ENCODE measurements around the gene ZNF48.

Gene ZNF48

DNA sequence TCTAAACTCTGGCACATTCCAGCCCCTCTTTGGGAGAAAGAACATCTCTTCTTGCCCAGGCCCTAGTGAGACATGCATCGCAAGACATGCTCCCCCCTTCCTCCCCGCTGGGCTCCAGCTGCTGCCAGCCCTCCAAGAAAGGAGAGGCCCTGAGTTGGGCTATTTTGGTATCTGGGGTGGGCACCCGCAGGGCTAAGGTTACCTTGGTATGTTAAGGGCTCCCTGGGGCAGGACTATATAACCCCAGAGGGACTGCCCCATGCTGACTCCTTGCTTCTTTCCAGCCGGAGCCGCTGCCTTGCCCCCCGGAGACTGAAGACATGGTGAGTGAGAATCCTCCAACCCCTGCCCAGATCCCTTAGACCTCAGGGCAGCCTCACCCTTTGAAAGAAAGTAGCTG lies 20.7 kb upstream of the ZNF48 start, which contains the start of gene MYL11:
Gene MYL11, plus strand, starts transcription at position 265 of the 400 bp plus-strand sequence. Its CDS starts 56 bp downstream, at position 321.
- TF ChIP-seq SIN3A (IDR thresholded peaks at IDR 0.05; ENCODE audit: borderline replicate concordance, insufficient read depth, low read length) (no peak), POLR2AphosphoS5 (IDR thresholded peaks at IDR 0.05; ENCODE audit: low read depth, low read length) (no peak), FOXP2 (optimal IDR thresholded peaks at IDR 0.05; ENCODE audit: borderline replicate concordance, extremely low read depth, extremely low read length, insufficient read depth) (no peak)

DNA sequence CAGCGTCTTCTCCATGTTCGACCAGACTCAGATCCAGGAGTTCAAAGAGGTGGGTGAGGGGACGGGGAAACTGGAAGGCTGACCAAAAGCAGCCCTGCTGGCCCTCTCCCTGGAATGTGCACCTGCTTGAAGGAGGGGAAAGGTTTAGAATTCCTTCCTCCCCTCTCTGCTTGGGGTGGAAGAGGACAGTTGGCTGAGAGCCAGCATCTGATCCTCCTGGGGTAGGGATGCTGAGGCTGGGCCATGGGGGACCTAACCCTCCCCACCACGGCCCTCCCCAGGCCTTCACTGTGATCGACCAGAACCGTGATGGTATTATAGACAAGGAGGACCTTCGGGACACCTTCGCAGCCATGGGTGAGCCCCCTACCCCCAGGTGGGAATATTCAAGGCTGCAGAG lies 19.4 kb upstream of the ZNF48 start:
- TF ChIP-seq, protein P1, sequence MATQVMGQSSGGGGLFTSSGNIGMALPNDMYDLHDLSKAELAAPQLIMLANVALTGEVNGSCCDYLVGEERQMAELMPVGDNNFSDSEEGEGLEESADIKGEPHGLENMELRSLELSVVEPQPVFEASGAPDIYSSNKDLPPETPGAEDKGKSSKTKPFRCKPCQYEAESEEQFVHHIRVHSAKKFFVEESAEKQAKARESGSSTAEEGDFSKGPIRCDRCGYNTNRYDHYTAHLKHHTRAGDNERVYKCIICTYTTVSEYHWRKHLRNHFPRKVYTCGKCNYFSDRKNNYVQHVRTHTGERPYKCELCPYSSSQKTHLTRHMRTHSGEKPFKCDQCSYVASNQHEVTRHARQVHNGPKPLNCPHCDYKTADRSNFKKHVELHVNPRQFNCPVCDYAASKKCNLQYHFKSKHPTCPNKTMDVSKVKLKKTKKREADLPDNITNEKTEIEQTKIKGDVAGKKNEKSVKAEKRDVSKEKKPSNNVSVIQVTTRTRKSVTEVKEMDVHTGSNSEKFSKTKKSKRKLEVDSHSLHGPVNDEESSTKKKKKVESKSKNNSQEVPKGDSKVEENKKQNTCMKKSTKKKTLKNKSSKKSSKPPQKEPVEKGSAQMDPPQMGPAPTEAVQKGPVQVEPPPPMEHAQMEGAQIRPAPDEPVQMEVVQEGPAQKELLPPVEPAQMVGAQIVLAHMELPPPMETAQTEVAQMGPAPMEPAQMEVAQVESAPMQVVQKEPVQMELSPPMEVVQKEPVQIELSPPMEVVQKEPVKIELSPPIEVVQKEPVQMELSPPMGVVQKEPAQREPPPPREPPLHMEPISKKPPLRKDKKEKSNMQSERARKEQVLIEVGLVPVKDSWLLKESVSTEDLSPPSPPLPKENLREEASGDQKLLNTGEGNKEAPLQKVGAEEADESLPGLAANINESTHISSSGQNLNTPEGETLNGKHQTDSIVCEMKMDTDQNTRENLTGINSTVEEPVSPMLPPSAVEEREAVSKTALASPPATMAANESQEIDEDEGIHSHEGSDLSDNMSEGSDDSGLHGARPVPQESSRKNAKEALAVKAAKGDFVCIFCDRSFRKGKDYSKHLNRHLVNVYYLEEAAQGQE (IDR thresholded peaks at IDR 0.05; ENCODE audit: insufficient read depth in 1 of 2, low read depth in 2 of 2, low read length in 2 of 2): no peak
- TF ChIP-seq SIN3A (IDR thresholded peaks at IDR 0.05; ENCODE audit: borderline replicate concordance, insufficient read depth, low read length) (no peak), POLR2AphosphoS5 (IDR thresholded peaks at IDR 0.05; ENCODE audit: low read depth, low read length) (no peak), TAF1 (IDR thresholded peaks at IDR 0.05; ENCODE audit: borderline replicate concordance, insufficient read depth, low read length) (no peak), FOXP2 (optimal IDR thresholded peaks at IDR 0.05; ENCODE audit: borderline replicate concordance, extremely low read depth, extremely low read length, insufficient read depth) (no peak)

DNA sequence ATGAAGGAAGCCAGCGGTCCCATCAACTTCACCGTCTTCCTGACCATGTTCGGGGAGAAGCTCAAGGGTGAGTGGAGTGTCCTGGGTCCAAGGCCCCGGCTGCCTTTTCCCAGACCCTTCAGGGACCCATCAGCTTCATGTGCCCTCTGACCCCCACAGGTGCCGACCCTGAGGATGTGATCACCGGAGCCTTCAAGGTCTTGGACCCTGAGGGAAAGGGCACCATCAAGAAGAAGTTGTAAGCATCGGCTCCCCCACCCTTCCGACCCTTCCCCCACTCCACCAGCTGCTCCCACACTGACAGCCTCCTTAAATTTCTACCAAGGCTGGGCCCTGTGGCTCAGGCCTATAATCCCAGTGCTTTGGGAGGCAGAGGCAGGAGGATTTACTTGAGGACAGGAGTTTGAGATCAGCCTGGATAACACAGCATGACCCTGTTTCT lies 18.7 kb upstream of the ZNF48 start:
- TF ChIP-seq FOXP2 (optimal IDR thresholded peaks at IDR 0.05; ENCODE audit: borderline replicate concordance, extremely low read depth, extremely low read length, insufficient read depth): no peak

DNA sequence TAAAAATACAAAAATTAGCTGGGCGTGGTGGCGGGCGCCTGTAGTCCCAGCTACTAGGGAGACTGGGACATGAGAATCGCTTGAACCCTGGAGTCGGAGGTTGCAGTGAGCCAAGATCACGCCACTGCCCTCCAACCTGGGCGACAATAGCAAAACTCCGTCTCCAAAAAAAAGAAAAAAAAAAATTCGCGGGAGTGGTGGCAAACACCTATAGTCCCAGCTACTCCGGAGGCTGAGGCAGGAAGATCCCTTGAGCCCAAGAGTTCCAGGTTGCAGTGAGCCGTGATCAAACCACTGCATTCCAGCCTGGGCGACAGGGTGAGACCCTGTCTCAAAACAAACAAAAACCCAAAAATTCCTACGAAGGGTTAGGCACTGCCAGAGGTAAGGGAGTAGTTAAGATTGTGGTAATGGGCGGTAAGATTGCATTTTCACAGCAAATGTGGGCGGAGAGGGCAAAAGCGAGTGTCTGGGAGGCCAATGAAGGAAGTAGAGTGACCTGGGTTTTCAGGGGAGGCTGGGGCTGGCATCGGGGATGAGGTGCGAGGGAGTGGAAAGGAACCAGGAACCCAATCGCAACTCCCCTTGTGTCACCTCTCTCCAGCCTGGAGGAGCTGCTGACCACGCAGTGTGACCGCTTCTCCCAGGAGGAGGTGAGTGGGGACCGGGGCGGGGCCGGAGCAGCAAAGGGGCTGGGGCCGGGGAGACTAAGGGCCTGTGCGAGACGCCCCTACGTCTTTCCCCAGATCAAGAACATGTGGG lies 18.0 kb upstream of the ZNF48 start:
- TF ChIP-seq POLR2AphosphoS5 (IDR thresholded peaks at IDR 0.05; ENCODE audit: low read depth, low read length) (no peak), SIN3A (IDR thresholded peaks at IDR 0.05; ENCODE audit: borderline replicate concordance, insufficient read depth, low read length) (no peak), FOXP2 (optimal IDR thresholded peaks at IDR 0.05; ENCODE audit: borderline replicate concordance, extremely low read depth, extremely low read length, insufficient read depth) (no peak), TAF1 (IDR thresholded peaks at IDR 0.05; ENCODE audit: borderline replicate concordance, insufficient read depth, low read length) (no peak)

DNA sequence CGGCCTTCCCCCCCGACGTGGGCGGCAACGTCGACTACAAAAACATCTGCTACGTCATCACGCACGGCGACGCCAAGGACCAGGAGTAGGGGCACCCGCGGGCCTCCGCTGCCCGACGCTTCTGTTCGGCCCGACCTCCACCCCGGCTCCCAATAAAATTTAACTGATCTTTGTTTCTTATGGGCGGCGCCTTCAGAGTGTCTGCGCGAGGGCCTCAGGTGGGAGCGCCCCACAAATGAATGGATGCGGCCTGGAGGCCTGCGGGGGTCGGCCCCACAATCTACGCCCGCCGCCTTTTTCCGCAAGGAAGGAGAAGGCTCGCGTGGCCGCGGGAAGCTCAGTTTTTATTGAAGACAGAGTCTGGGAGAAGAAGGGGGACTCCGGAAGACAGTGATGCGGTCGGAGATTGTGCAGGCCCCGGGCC lies 17.4 kb upstream of the ZNF48 start:
- TF ChIP-seq TAF1 (IDR thresholded peaks at IDR 0.05; ENCODE audit: borderline replicate concordance, insufficient read depth, low read length): peak; percentile 46; the same call in 1 of the 2 replicates
- TF ChIP-seq FOXP2 (optimal IDR thresholded peaks at IDR 0.05; ENCODE audit: borderline replicate concordance, extremely low read depth, extremely low read length, insufficient read depth): peak; percentile 49
- TF ChIP-seq, protein P1 (IDR thresholded peaks at IDR 0.05; ENCODE audit: insufficient read depth in 1 of 2, low read depth in 2 of 2, low read length in 2 of 2): no peak; a peak in 1 of 4 replicates
- TF ChIP-seq SIN3A (IDR thresholded peaks at IDR 0.05; ENCODE audit: borderline replicate concordance, insufficient read depth, low read length): no peak
- peak; percentile 75 for TF ChIP-seq POLR2AphosphoS5 (IDR thresholded peaks at IDR 0.05; ENCODE audit: low read depth, low read length)

DNA sequence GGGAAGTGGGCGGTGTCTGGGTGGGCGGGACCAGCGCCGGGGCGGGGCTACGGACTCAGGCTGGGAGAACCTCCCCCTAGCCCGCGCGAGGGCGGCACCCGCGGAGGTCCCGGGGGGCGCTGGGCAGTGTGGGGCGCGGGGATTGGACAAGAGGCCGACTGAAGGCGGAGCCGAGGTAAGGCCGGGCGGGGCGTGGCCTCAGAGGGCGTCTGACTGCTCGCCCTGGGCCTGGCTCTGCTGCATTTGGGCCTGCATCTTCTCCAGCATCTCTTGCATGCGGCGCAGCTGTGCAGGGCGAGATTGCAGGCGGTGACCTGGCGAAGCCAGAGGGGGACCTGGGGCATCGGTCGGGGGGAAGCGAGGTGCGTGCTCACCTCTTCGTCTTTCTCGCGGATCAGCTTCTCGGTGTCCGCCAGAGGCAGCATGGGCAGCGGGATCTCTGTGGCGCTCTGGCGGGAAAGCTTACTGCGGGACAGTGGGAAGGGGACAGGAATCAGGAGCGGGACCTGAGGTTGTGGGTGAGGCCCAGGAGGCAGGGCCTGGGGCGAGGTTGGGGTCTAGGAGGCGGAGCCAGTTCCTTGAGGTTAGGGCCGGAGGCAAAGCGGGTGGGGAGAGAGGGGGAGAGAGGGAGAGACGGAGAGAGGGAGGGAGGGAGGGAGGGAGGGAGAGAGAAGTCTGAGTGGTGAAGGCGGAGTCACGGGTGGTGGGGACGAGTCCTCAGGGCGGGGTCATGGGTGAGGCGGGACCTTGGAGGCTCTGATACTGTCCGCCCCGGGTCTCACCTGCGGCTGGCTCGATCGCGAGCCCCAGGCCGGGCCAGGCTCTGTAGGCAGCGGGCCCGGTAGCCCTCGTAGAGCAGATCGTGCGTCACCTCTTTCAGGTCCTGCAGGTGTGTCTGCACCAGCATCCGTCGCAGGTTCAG lies 16.7 kb upstream of the ZNF48 start:
- TF ChIP-seq SIN3A (IDR thresholded peaks at IDR 0.05; ENCODE audit: borderline replicate concordance, insufficient read depth, low read length) (no peak; the same call in 1 of the 2 replicates), FOXP2 (optimal IDR thresholded peaks at IDR 0.05; ENCODE audit: borderline replicate concordance, extremely low read depth, extremely low read length, insufficient read depth) (peak; percentile 68), TAF1 (IDR thresholded peaks at IDR 0.05; ENCODE audit: borderline replicate concordance, insufficient read depth, low read length) (peak; percentile 91), POLR2AphosphoS5 (IDR thresholded peaks at IDR 0.05; ENCODE audit: low read depth, low read length) (peak; percentile 84)
- TF ChIP-seq, protein P1 (IDR thresholded peaks at IDR 0.05; ENCODE audit: insufficient read depth in 1 of 2, low read depth in 2 of 2, low read length in 2 of 2): no peak

Measured in PFSK-1 (cell line).